NCI-H226 (cell line): ENCODE measurements around the gene EFTUD2.

ENCODE experiments used
- DNase-seq: peaks from one replicate; pipeline ENCODE4 v3.0.0-alpha.2; 2015

EFTUD2 gene

DNA sequence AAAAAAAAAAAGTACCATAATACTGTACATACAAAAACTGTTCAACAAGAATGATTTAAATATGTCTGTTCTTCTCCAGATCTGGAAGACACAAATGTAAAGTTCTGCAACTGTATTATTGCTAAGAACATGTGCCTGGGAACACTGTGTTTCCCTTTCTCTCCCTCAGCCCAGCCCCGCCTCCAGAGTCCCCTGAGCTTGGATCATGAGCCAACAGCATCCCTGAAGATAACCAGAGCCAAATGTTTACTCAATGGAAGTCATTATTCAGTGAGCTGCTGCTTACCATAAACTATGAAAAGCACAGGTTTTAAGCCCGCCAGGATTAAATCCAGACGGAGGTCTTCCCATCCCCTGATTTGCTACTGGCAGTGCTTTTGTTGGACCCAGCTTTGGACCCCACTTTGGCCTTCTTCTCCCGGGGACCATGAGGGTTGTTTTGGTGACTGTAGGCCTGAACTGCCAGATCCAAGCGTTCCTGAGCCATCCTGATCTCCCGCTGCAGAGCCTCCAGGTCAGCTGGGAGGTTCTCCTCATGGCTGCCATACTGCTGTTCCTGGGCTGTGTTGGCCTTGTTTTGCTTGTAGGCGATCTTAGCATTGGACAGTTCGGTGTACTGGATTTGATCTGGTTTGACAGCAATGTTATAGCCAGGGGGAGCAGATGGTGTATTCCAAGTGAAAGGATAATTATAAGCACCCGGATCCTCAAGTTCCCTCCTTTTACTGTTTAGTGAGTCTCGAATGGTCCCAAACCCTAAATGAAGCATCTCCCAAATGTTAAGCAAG lies 94.7 kb downstream of the EFTUD2 start:
- DNase-seq, result no peak

DNA sequence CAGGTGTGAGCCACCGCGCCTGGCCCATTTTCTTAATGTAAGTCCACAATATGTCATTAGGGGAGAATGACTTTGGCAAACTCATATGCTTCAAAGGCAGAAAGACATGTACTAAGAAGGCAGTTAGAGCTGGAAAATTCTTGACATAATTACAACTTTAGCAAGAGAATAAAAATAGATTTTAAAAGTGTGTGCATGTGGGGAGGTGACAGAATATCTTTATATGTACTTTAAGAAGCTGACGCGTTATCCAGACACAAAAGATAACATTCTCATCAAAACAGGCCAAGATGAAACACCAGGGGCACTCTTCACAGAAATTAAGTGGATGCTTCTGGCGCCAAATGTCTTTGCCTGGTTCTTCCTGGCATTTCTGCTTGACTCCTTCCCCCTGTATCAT lies 97.4 kb downstream of the EFTUD2 start:
- no peak for DNase-seq
